DMS79 (cell line): Measurements from ENCODE around the gene HOXB9.

ENCODE experiments used
- DNase-seq: peaks from one replicate; lab custom pipeline; 2025; lab: John Stamatoyannopoulos, UW

The HOXB9 gene

DNA sequence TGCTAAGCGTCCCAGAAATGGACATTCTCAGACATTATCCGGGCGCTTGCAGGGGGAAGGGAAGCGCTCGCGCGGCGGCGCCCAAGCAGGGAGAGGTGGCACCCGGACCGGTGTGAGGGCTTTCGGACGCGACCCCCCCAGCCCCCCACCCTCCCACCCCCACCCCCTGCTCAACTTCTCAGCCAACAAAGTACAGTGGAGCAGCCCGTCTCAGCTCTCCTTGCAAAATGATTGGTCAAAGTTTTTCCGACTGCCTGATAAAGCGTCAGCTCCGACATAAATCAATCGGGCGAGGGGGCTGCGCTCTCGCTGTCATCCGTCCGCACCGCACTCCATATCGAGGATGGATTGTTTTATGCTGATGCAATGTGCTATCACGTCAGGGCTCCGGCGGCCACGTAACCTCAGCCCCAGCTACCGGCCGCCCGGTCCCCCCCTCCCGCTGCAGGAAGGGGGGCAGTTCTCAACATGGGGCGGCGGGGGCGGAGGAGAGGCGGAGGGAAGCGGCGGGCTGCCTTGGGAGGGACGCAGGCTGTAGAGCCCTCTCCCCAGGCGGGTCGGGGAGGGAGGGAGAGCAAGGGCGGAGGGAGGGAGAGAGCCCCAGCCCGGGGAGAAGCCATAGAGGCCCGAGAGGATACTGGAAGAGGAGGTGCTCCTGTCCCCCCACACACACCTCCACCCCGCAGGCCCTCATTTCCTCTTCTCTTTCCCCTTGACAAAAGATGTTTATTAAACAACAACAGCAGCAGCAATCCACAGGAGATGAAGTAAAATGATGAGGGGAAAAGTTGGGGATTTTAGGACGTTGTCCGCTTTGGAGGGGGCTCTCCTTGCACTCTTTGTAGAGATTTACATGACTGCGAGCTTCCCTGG is at the start of gene HOXB9:
Gene HOXB9 (minus strand): TSS at position 114 of the 873 bp plus-strand sequence. CDS start 89 bp downstream, at position 25.
- DNase-seq = peak; percentile 20

GRCh38 chr17:48672340-48672739 is 46.2 kb upstream of the HOXB9 start:
- DNase-seq = no peak

GRCh38 chr17:48671697-48672171 is 45.6 kb upstream of the HOXB9 start:
- no peak for DNase-seq

DNA sequence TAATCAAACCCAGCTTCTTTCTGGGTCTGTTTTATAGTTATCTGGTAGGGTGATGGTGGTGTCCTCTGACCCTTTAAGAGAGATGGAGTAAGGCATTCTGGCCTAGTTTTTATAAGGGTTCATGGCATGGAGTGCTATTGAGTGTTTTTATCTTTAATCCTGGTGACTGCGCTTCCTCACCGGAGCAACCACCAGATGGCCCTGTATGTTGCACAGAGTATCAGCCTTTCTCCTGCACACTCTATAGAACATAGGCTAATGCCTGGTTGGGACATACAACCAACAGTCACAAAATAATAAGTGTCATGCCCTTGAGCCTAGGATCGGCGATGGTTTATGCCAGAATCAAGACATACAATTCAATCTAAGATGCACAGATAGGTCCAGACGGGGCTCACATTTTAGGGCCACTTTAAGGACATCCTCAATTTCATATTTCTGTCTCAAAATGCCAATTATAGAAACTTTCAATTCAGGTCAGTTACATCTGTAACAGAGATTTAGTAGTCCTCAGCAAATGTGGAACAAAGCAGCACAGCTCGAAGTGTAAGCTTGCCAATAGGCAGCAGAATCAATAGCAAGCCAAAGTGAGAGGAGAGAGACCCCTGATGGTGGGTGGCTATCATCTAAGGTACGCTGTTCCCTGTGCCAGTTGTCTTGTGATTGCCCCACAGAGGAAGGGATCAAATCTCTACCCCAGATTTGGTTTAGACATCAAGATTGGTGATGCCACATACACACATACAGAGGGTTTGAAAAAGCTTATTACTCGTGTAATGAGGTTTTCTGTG is 37.2 kb upstream of the HOXB9 start:
- DNase-seq = no peak

DNA sequence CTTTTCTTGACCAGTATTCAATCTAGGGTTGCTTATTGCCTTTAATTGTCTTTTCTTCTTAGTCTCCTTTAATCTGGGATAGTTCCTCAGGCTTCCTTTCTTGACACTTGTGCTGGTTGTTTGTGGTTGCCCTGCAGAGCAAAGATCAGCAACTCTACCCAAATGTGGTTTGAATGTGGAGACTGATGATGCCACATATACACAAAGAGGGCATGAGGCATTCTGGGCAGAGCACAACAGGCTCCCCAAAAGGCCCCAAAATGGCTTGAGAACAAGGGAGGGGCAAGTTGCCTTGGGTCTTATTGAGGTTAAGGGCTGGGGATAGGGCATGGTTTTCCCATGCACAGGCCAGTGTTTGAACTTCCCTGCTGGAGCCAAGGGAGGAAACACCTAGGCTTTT is 29.8 kb upstream of the HOXB9 start:
- no peak for DNase-seq

- no peak for DNase-seq
Observed at GRCh38 chr17:48649741-48650140, 23.6 kb upstream of the HOXB9 start.

- DNase-seq = no peak
Observed at GRCh38 chr17:48647963-48648245, 21.7 kb upstream of the HOXB9 start.

DNA sequence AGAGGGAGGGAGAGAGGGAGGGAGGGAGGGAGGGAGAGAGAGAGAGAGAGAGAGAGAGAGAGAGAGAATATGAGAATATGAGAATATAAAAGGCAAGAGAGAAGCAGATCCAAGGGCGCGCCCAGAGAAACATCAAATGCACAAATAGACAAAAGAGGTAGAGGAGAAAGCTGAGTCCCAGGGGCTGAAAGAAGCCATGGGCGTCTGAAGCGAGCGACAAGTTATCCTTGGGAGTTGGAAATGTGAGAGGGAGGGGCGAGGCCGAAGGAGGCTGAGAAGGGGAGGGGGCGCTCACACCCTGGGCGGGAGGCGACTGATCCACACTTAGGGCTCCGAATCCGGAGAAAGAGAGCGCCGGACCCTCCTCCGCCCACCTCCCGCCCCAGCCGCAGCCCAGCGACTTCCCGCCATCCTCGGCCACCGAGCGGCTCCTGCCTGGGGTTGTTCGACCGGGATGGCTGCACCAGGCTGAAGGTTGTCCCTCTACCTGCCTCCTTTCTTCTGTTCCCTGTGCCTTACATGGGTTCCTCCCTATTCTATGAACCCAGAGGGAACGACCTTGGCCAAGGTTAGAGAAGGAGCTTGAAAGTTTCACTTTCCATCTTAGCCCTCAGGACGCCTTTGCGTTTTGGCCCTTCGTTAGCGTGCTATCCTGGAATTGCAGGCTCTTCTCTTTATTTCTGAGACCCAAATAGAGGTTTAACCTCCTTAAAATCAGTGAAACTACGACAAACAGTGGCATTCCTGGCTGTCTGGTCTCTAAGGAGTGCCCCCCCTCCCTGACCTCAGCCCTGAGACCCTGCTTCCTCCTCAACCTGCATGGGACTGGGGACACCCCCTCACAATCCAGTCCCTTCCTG is 21.2 kb upstream of the HOXB9 start:
- peak; percentile 57 for DNase-seq

GRCh38 chr17:48646183-48647102 is 20.3 kb upstream of the HOXB9 start:
- DNase-seq = peak; percentile 45

DNA sequence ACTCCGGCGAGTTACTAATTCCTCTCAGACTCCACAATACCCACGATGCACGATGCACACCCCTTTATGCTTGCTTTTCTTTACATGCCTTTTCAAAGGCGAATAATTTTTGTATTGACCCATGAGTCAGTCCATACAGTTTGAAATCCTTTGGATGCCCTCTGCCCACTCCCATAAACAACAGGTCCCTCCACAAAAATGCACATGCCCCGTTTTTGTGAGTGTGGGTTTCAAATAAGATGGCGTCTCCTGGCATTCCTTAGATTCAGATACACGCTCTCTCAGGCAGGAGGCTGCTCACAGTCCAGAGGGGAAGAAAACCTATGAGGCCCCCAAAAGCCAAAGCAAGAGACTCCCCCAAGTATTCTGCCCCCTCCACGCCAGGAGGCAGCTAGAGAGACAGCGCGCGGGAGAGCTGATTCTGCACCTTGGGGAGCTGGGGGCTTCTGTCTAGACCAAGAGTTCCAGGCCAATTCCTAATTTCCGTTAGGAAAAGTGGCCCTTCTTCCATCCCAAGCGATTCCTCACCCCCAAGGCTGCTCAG is 19.6 kb upstream of the HOXB9 start:
- no peak for DNase-seq

DNA sequence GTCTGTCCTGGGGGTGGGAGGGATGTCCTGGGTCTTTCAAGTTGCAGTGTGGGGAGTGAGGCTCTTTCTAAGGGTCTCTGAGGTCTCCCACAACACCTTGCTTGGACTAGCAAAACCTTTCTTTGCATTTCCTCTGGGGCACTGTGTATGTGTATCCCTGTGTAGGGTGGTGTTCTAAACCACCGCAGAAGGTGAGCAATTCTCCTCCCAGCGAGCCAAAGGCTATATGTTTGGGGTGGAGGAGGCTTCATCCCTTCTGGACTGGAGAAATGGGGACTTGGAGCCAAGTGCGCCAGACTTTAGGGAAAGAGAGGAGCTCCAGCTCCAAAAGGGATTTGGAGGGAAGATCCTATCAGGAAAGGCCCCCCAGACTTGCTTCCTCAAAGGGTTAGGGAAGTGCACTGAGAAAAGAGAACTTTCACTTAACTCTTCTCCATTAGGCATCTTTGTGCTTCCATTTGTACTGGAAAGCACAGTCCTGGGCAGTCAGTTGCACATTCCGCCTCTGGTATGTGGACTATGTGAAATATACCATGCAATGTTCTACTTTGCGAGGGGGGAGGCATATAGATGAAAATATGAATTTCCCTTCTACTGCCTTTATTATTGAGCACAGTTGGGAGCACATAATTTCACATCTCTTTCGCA is 18.9 kb upstream of the HOXB9 start:
- no peak for DNase-seq

- DNase-seq = no peak
Observed at GRCh38 chr17:48644159-48644558, 18.0 kb upstream of the HOXB9 start.

DNA sequence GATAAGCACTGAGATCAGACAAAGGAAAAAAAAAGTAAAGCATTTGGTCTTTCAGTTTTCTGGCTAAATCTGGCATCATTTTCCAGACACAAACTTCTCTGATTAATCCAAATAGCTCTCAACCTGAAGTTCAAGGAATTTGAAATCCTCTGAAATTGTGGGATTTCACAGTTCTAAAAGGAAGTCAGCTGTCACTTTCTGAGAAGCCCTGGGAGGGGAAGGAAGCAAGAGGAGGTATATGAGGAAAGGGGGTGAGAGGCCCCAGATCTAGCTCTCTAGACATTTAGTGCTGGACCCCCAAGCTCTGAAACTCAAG is 17.5 kb upstream of the HOXB9 start:
- DNase-seq = no peak

- DNase-seq = no peak
Observed at GRCh38 chr17:48642843-48643696, 16.9 kb upstream of the HOXB9 start.

DNA sequence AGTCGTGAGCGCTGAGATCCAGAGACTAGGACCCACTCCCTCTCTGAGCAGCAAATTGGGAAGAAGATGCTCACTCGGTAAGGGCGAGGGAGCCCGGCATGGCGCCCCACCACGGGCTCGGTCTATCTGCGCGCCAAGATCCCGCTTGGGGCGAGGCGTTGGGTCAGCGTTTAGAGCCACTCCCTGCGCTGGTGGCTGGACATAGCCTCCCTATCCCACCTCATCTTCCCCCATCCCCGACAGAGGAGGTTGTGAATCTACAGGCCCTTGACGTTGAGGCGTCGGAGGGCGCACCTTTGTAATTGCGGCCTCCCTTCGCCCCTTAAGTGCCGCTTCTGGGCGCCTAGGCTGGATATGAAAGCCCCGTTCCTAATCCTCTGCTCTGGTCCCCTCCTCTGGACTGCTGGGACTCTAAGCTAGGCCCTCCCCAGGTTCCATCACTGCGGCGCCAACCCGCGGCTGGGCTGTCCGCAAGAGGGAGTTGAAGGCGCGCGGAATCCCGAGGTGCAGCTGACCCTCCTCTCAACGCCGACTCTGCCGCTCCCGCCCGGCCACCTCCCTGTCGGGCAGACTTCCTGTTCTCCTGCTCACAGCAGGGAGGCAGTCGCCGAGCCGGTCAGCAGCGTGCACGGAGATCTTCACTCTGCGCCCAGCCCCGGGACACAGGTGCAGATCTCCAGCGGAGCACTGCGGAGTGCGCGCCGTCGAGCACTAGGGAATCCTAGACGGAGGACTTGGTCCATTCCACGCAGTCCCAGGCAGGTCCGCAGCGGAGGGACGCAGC is 16.1 kb upstream of the HOXB9 start:
- no peak for DNase-seq

GRCh38 chr17:48641541-48642058 is 15.4 kb upstream of the HOXB9 start:
- no peak for DNase-seq

- DNase-seq = no peak
Observed at GRCh38 chr17:48640858-48641180, 14.7 kb upstream of the HOXB9 start.

DNA sequence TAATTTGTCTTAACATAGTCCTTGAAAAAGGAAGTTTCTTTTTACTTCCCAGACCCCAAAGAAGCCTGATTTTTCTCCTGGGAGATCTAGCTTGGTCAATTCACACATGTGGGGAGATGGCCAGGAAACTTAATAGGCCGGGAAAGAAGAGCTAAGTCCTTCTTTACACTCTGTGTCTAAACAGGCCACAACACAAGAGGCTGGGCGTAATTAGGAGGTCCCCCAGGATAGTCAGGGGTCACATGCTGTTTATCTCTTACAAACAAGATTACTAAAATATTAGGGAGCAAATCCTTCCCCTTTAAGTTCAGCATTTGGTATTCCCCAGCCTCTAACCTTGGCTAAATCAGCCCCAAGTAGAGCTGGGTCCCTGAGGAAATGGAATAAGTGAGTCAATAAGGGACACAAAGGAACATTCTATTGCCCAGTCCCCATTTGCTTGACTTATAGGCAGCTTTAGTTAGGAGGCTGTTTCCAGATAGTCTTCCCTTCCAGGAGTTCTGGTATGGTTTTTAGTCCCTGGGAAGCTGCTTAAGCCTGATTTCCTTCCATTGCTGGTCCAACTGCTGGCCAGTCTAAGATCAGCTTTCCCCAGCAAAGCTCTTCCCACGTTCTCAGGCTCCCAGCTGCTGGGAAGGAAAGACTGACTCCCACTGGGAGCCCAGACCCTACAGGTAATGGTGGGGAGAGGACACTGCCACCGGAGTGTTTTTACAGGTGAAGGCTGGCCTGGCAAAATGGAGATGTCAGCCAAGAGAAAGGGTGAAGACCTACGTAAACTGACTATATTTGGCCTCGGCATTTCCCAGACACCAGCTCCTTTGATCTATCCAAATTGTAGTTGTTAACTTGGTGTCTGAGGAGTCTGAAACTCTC is 14.1 kb upstream of the HOXB9 start:
- no peak for DNase-seq
